Lower leg skin (tissue), 4 donors: ENCODE data around the gene INSC. TPM values are rescaled to one million over a fixed set of nuclear protein-coding genes. Genes with fewer than 3 reads are reported as not detected.
"Not testable (repeated sequence)": the region's sequence is repeated elsewhere in the genome, so short reads cannot be mapped to it uniquely, and the experiment has no call there.

ENCODE experiments used
- DNase-seq, 2 donors: peaks; one replicate each; pipeline ENCODE4 v3.0.0-alpha.2; 2019; ENCODE audit warnings: low spot score in 2 of 2
- H3K4me3 ChIP-seq: fragments of 200-600 bp; sonication (generic); 2 replicates; pipeline ENCODE4 v1.5.1; 2017; ENCODE audit warnings: mild to moderate bottlenecking, low read depth; ENCODE audit not compliant: poor library complexity, severe bottlenecking
- CTCF ChIP-seq, 3 donors: fragments of 450-650 bp; IDR thresholded peaks; one replicate each; pipeline ENCODE4 v1.5.1; 2016; ENCODE audit warnings: antibody characterized with exemption in 3 of 3, mild to moderate bottlenecking in 3 of 3, moderate library complexity in 2 of 3
- POLR2A ChIP-seq, 2 donors: fragments of 450-650 bp; IDR thresholded peaks; one replicate each; pipeline ENCODE4 v1.6.1; 2016 to 2017; ENCODE audit warnings: antibody characterized with exemption in 2 of 2, mild to moderate bottlenecking in 1 of 2, moderate library complexity in 1 of 2
- WGBS, 2 donors: methylation state at CpG; one replicate each; pipeline ENCODE4 v1.1.5; 2018; 5-methylcytosine and 5-hydroxymethylcytosine counted together
- intact Hi-C: fragments of 100-400 bp; cut with DNase I; formaldehyde crosslinking; loops from one replicate; pipeline ENCODE4 v1.15.0; 2023; ENCODE audit warnings: low total_unique reads
- total RNA-seq, 4 donors: library from RNA; depleted of rRNA; stranded (reverse); fragments of >200 nt; gene quantifications; one replicate each; pipeline ENCODE4 v1.1.0, GENCODE V29; 2016

Gene INSC, protein sequence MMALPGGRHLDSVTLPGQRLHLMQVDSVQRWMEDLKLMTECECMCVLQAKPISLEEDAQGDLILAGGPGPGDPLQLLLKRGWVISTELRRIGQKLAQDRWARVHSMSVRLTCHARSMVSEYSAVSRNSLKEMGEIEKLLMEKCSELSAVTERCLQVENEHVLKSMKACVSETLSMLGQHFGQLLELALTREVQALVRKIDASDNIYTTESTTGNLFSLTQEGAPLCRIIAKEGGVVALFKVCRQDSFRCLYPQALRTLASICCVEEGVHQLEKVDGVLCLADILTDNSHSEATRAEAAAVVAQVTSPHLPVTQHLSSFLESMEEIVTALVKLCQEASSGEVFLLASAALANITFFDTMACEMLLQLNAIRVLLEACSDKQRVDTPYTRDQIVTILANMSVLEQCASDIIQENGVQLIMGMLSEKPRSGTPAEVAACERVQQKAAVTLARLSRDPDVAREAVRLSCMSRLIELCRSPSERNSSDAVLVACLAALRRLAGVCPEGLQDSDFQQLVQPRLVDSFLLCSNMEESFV
- total RNA-seq = under 1 TPM in 2 of 4 donors, not detected in 2; 0.23 to 0.27 TPM

GRCh38 chr11:15114501-15115475 lies at the start of gene INSC:
Gene INSC (plus strand): TSS chr11:15114923. CDS start chr11:15149175, 34,252 bp downstream.
- 8 to 15% methylated on average over 17 to 41 of the region's 50 CpGs for WGBS, 2 donors
- TF ChIP-seq POLR2A (IDR thresholded peaks at IDR 0.05) (no peak), CTCF (IDR thresholded peaks at IDR 0.05) (no peak)
- intact Hi-C loops = no loop called here
- no peak for DNase-seq
- no peak within 1 kb of the TSS for H3K4me3 ChIP-seq

GRCh38 chr11:15069751-15070150 lies 45.0 kb upstream of the INSC start:
- H3K4me3 ChIP-seq, DNase-seq, intact Hi-C loops: not testable (repeated sequence)
- WGBS, 2 donors = 84 to 94% methylated on average over 7 of the region's 7 CpGs

GRCh38 chr11:15071556-15072255 lies 43.0 kb upstream of the INSC start:
- no peak overlapping the region for H3K4me3 ChIP-seq
- TF ChIP-seq CTCF (IDR thresholded peaks at IDR 0.05) (no peak), POLR2A (IDR thresholded peaks at IDR 0.05) (no peak)
- WGBS, 2 donors = 91 to 94% methylated on average over 22 to 32 of the region's 32 CpGs
- DNase-seq = no peak
- intact Hi-C loops = no loop called here

GRCh38 chr11:15072551-15073143 lies 42.1 kb upstream of the INSC start:
- 80 to 81% methylated on average over 22 of the region's 23 CpGs for WGBS, 2 donors
- TF ChIP-seq CTCF (IDR thresholded peaks at IDR 0.05) (no peak), POLR2A (IDR thresholded peaks at IDR 0.05) (no peak)
- intact Hi-C loops = no loop called here
- no peak for DNase-seq
- no peak overlapping the region for H3K4me3 ChIP-seq

- no peak for TF ChIP-seq CTCF (IDR thresholded peaks at IDR 0.05)
- TF ChIP-seq POLR2A (IDR thresholded peaks at IDR 0.05) = no peak
- DNase-seq = no peak
- no peak within 1 kb of the TSS for H3K4me3 ChIP-seq
- intact Hi-C loops = no loop called here
- 4% methylated on average over 41 to 56 of the region's 60 CpGs for WGBS, 2 donors
Measured at GRCh38 chr11:15073361-15074205, 41.1 kb upstream of the INSC start, which contains the start of gene CALCB. Gene CALCB (plus strand): TSS chr11:15073593. CDS start chr11:15074719, 1,126 bp downstream.
